Inflammatory macrophage (primary cell): ENCODE measurements around the gene PLA2G2A.
"Not testable (repeated sequence)": the region's sequence is repeated elsewhere in the genome, so short reads cannot be mapped to it uniquely, and the experiment has no call there.

ENCODE experiments used
- DNase-seq, 2 donors: peaks; one replicate each; pipeline ENCODE4 v3.0.0-alpha.2; 2020 to 2022
- total RNA-seq, 18 experiments: gene quantifications; one replicate each; lab custom pipeline; 2026; ENCODE audit warnings: mixed read lengths in 6 of 18, inconsistent platforms in 2 of 18; lab: John Stamatoyannopoulos, UW

The PLA2G2A gene
- total RNA-seq = 0 reads per million in 18 experiments

GRCh38 chr1:19979494-19979977 is at the start of gene PLA2G2A:
PLA2G2A (minus strand) TSS chr1:19979618; CDS start chr1:19978773, 845 bp downstream.
- no peak for DNase-seq

- DNase-seq = no peak
These were observed 49.3 kb upstream of the PLA2G2A start for GRCh38 chr1:20028726-20029125.

- DNase-seq = no peak
These were observed 48.7 kb upstream of the PLA2G2A start for GRCh38 chr1:20028125-20028524.

GRCh38 chr1:20017741-20018140 is 38.3 kb upstream of the PLA2G2A start:
- no peak for DNase-seq

GRCh38 chr1:20014153-20014552 is 34.7 kb upstream of the PLA2G2A start:
- no peak for DNase-seq

- DNase-seq = no peak
These were observed 30.6 kb upstream of the PLA2G2A start for GRCh38 chr1:20010016-20010415.

GRCh38 chr1:20009212-20009611 is 29.8 kb upstream of the PLA2G2A start:
- DNase-seq = no peak

- no peak for DNase-seq
These were observed 29.0 kb upstream of the PLA2G2A start for GRCh38 chr1:20008391-20008841.

- DNase-seq = not testable (repeated sequence)
These were observed 19.4 kb upstream of the PLA2G2A start for GRCh38 chr1:19998823-19999222.

- DNase-seq = no peak
These were observed 11.3 kb upstream of the PLA2G2A start for GRCh38 chr1:19990689-19991088.

GRCh38 chr1:19990182-19990582 is 10.8 kb upstream of the PLA2G2A start:
- DNase-seq = not testable (repeated sequence)

- DNase-seq = no peak
These were observed 9.0 kb upstream of the PLA2G2A start for GRCh38 chr1:19988267-19989006.

- no peak for DNase-seq
These were observed 8.3 kb upstream of the PLA2G2A start for GRCh38 chr1:19987719-19988118.

- not testable (repeated sequence) for DNase-seq
These were observed 5.1 kb upstream of the PLA2G2A start for GRCh38 chr1:19984409-19985016.

- no peak for DNase-seq
These were observed 2.3 kb upstream of the PLA2G2A start for GRCh38 chr1:19981507-19982312.

- no peak for DNase-seq
These were observed 1.7 kb upstream of the PLA2G2A start for GRCh38 chr1:19981170-19981506.

GRCh38 chr1:19980314-19980713 is 896 bp upstream of the PLA2G2A start:
- no peak for DNase-seq

GRCh38 chr1:19978143-19978542 is 1.3 kb downstream of the PLA2G2A start:
- no peak for DNase-seq

GRCh38 chr1:19976317-19977003 is 3.0 kb downstream of the PLA2G2A start:
- peak in 1 of 2 donors; percentile 4 for DNase-seq

GRCh38 chr1:19975423-19976193 is 3.8 kb downstream of the PLA2G2A start:
- DNase-seq = no peak

- DNase-seq = peak; percentile 41 to 54
These were observed 4.5 kb downstream of the PLA2G2A start for GRCh38 chr1:19974822-19975416.
